HCT116 (cell line): Measurements from ENCODE around the gene TMEM115. TPM values are rescaled to one million over a fixed set of nuclear protein-coding genes. Genes with fewer than 3 reads are reported as not detected.

ENCODE experiments used
- ATAC-seq: fragments of 200-7000 bp; cut with Tn5 transposase; 2 replicates; pipeline ENCODE4 v1.9.1; 2020; ENCODE audit warnings: mild to moderate bottlenecking, moderate library complexity
- BruUV-seq: library from RNA; stranded (reverse); fragments of 400-500 nt; replicated peaks from 2 replicates; lab custom pipeline; 2021; lab: Mats Ljungman, UMichigan
- CTCF ChIA-PET: fragments of 300-600 bp; sonication (Branson Sonifier 250); formaldehyde crosslinking; loops from one replicate; lab custom pipeline; 2021; ENCODE audit warnings: antibody characterized with exemption; lab: Charles Lee
- POLR2A ChIA-PET: fragments of 300-600, 350-600 bp; sonication (Branson Sonifier 250); formaldehyde crosslinking; loops from one replicate; lab custom pipeline; 2021; ENCODE audit warnings: antibody characterized with exemption; lab: Charles Lee
- RAD21 ChIA-PET, 2 experiments: fragments of 300-600 bp; sonication (Branson Sonifier 250); formaldehyde crosslinking; loops; one replicate each; lab custom pipeline; 2023; ENCODE audit warnings: low total read pairs in 2 of 2; ENCODE audit not compliant: uncharacterized antibody in 2 of 2, unreplicated experiment in 2 of 2, low non-redundant PET in 1 of 2; lab: Charles Lee
- DNase-seq: peaks from one replicate; pipeline ENCODE4 v3.0.0-alpha.2; 2010; ENCODE audit warnings: low read depth, low spot score
- H2AFZ ChIP-seq: fragments of 200-600 bp; shearing (Covaris generic), sonication (generic); 2 replicates; pipeline ENCODE4 v1.6.1; 2017; ENCODE audit warnings: low read depth, mixed run types, mixed read lengths, antibody characterized with exemption, low read length; ENCODE audit not compliant: poor library complexity, severe bottlenecking
- H3K27ac ChIP-seq: 2 replicates; pipeline ENCODE4 v1.5.1; 2012; ENCODE audit warnings: low read depth, low read length
- H3K27me3 ChIP-seq: fragments of 200-600 bp; sonication (generic); 2 replicates; pipeline ENCODE4 v1.6.1; 2016; ENCODE audit warnings: mixed run types, low read length, mixed read lengths; ENCODE audit not compliant: insufficient read depth
- H3K36me3 ChIP-seq, 2 experiments: fragments of 200-500 bp in 1 of 2; fragments of 200-600 bp in 1 of 2; sonication (Bioruptor generic) in 1 of 2; sonication (generic) in 1 of 2; 2 replicates each; pipeline versions ENCODE4 v1.5.1 to v1.6.1; 2014 to 2016; ENCODE audit warnings: low read length in 2 of 2, inconsistent platforms in 1 of 2, mixed read lengths in 1 of 2, mixed run types in 1 of 2; ENCODE audit not compliant: insufficient read depth in 2 of 2, control insufficient read depth in 1 of 2
- H3K4me1 ChIP-seq, 2 experiments: fragments of 200-600 bp in 1 of 2; sonication (generic) in 1 of 2; 2 replicates each; pipeline versions ENCODE4 v1.5.1 to v1.6.1; 2012 to 2017; ENCODE audit warnings: low read length in 2 of 2, inconsistent platforms in 1 of 2, mild to moderate bottlenecking in 1 of 2, mixed read lengths in 1 of 2, mixed run types in 1 of 2, moderate library complexity in 1 of 2; ENCODE audit not compliant: insufficient read depth in 2 of 2, control insufficient read depth in 1 of 2
- H3K4me2 ChIP-seq: fragments of 200-600 bp; sonication (generic); 2 replicates; pipeline ENCODE4 v1.6.1; 2017; ENCODE audit warnings: mixed run types, low read length, mixed read lengths
- H3K4me3 ChIP-seq, 2 experiments: fragments of 200-600 bp in 1 of 2; sonication (generic) in 1 of 2; replicated peaks in 1 of 2; 2 replicates each; pipeline ENCODE4 v1.5.1; 2011 to 2016; ENCODE audit warnings: low read length in 2 of 2, control low read depth in 1 of 2, low read depth in 1 of 2, mild to moderate bottlenecking in 1 of 2, mixed read lengths in 1 of 2, mixed run types in 1 of 2
- H3K79me2 ChIP-seq: fragments of 200-600 bp; sonication (generic); 2 replicates; pipeline ENCODE4 v1.6.1; 2017; ENCODE audit warnings: mild to moderate bottlenecking, mixed run types, low read length, moderate library complexity, mixed read lengths; ENCODE audit not compliant: insufficient read depth
- H3K9ac ChIP-seq: fragments of 200-600 bp; sonication (generic); 2 replicates; pipeline ENCODE4 v1.6.1; 2016; ENCODE audit warnings: low read length, mixed read lengths
- H3K9me2 ChIP-seq: fragments of 200-600 bp; sonication (generic), shearing (Covaris generic); 2 replicates; pipeline ENCODE4 v1.6.1; 2017; ENCODE audit warnings: mixed run types, mild to moderate bottlenecking, moderate library complexity; ENCODE audit not compliant: insufficient read depth
- H3K9me3 ChIP-seq, 2 experiments: fragments of 200-500 bp in 1 of 2; fragments of 200-600 bp in 1 of 2; sonication (Bioruptor generic) in 1 of 2; sonication (generic) in 1 of 2; 2 replicates each; pipeline ENCODE4 v1.6.1; 2014 to 2017; ENCODE audit warnings: low read length in 2 of 2, mixed read lengths in 2 of 2, inconsistent platforms in 1 of 2, low read depth in 1 of 2, mild to moderate bottlenecking in 1 of 2, mixed run types in 1 of 2, moderate library complexity in 1 of 2; ENCODE audit not compliant: control insufficient read depth in 1 of 2, insufficient read depth in 1 of 2
- H4K20me1 ChIP-seq: fragments of 200-600 bp; sonication (generic), shearing (Covaris generic); 2 replicates; pipeline ENCODE4 v1.6.1; 2017; ENCODE audit warnings: mixed run types, mild to moderate bottlenecking, moderate library complexity; ENCODE audit not compliant: insufficient read depth
- CEBPB ChIP-seq: IDR thresholded peaks from 2 replicates; pipeline ENCODE4 v1.6.1; 2012; ENCODE audit warnings: low read depth
- EGR1 ChIP-seq: IDR thresholded peaks from 2 replicates; pipeline ENCODE4 v1.6.1; 2012; ENCODE audit warnings: low read depth
- EZH2 ChIP-seq: fragments of 200-600 bp; sonication (generic); IDR thresholded peaks from 2 replicates; pipeline ENCODE4 v1.6.1; 2017; ENCODE audit warnings: antibody characterized with exemption, mixed run types
- POLR2A ChIP-seq: IDR thresholded peaks from 2 replicates; pipeline ENCODE4 v1.7.0; 2011; ENCODE audit warnings: borderline replicate concordance; ENCODE audit not compliant: insufficient read depth, insufficient read length; ENCODE audit errors: extremely low read depth
- RAD21 ChIP-seq: IDR thresholded peaks from 2 replicates; pipeline ENCODE4 v1.6.1; 2012; ENCODE audit warnings: low read depth, mild to moderate bottlenecking
- TCF7L2 ChIP-seq: IDR thresholded peaks from 2 replicates; pipeline ENCODE4 v1.7.0; 2011; ENCODE audit warnings: borderline replicate concordance, inconsistent platforms; ENCODE audit not compliant: insufficient read depth, insufficient read length; ENCODE audit errors: extremely low read depth
- intact Hi-C: fragments of 100-400 bp; cut with micrococcal nuclease; formaldehyde crosslinking; loops from 2 replicates; pipeline ENCODE4 v1.10.0; 2022
- total RNA-seq: library from RNA; stranded (reverse); gene quantifications from one replicate; pipeline ENCODE4 v1.2.1, GENCODE V29; 2021; ENCODE audit not compliant: unreplicated experiment
- TF ChIP-seq, protein P1 (sequence below): IDR thresholded peaks from 2 replicates; pipeline ENCODE4 v1.6.1; 2012
- TF ChIP-seq, protein P2 (sequence below): IDR thresholded peaks from 2 replicates; pipeline ENCODE4 v1.6.1; 2012

TMEM115 gene
- total RNA-seq, 1 experiment from 2014 or later = 24.6 TPM

DNA sequence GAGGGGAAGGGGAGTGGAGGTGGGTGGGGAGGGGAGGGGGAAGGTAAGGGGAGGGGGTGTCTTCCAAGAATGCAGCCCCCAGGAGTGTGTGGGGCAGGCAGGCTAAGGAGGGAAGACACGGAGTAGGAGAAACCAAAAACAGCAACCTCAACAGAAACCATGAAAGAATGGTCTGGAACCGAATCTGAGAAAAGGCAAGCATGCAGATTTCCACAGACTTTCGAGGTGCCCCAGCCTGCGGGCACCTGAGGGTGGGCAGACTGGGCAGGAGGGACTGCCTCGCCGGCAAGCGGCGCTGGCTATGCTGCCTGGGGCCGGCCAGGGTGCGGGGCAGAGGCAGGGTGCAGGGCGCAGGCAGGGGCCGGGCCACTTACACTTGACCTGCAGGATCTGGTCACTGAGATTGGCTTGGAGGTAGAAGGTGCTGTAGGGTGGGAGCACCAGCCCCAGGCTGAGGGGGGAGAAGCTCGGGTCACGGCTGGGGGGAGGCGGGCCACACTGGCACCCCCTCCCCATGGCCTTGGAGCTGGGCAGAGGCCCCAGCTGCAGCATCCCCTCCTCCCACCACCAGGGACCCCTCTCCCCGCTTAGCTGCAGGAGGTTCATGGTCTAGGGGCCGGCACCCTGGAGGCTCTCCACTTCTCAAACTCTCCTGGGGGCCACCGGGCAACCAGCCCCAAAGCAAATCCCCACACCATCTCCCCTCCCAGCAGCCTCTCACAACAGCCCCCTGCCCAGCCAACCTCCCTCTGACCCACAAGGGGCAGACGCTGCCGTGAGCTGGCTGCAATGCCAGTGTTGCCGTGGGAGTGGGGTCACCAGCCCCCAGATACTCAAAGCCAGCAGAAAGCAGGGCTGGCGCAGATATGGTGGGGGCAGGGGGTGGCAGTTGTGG is 15.3 kb upstream of the TMEM115 start:
- ChIA-PET CTCF (no interaction called here), RAD21 (no interaction called here), POLR2A (no interaction called here)
- H3K4me1 ChIP-seq = peaks cover 4% of the 10 kb centered on the region in 2 experiments; a peak in 2 of 4 replicates
- no peaks in the 10 kb centered on the region for H3K79me2 ChIP-seq
- ATAC-seq (no peak), DNase-seq (no peak)
- no peaks in the 10 kb centered on the region for H3K9me3 ChIP-seq
- H3K27ac ChIP-seq = no peak overlapping the region
- no peak overlapping the region for H3K9ac ChIP-seq
- no peaks in the 10 kb centered on the region for H3K36me3 ChIP-seq
- BruUV-seq = no TSS peak
- H3K4me2 ChIP-seq = no peak overlapping the region
- intact Hi-C loops = no loop called here
- H3K9me2 ChIP-seq = no peaks in the 10 kb centered on the region
- H4K20me1 ChIP-seq = no peaks in the 10 kb centered on the region
- TF ChIP-seq, protein P1, sequence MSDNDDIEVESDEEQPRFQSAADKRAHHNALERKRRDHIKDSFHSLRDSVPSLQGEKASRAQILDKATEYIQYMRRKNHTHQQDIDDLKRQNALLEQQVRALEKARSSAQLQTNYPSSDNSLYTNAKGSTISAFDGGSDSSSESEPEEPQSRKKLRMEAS = no peak
- TF ChIP-seq POLR2A (no peak), CEBPB (no peak), EZH2 (no peak), EGR1 (no peak), TCF7L2 (no peak), RAD21 (no peak)
- TF ChIP-seq, protein P2, sequence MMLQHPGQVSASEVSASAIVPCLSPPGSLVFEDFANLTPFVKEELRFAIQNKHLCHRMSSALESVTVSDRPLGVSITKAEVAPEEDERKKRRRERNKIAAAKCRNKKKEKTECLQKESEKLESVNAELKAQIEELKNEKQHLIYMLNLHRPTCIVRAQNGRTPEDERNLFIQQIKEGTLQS = no peak
- H3K4me3 ChIP-seq = no peak overlapping the region
- no peaks in the 10 kb centered on the region for H3K27me3 ChIP-seq
- no peak overlapping the region for H2AFZ ChIP-seq
